ENCODE measurements around the gene FAM50B.

DNA sequence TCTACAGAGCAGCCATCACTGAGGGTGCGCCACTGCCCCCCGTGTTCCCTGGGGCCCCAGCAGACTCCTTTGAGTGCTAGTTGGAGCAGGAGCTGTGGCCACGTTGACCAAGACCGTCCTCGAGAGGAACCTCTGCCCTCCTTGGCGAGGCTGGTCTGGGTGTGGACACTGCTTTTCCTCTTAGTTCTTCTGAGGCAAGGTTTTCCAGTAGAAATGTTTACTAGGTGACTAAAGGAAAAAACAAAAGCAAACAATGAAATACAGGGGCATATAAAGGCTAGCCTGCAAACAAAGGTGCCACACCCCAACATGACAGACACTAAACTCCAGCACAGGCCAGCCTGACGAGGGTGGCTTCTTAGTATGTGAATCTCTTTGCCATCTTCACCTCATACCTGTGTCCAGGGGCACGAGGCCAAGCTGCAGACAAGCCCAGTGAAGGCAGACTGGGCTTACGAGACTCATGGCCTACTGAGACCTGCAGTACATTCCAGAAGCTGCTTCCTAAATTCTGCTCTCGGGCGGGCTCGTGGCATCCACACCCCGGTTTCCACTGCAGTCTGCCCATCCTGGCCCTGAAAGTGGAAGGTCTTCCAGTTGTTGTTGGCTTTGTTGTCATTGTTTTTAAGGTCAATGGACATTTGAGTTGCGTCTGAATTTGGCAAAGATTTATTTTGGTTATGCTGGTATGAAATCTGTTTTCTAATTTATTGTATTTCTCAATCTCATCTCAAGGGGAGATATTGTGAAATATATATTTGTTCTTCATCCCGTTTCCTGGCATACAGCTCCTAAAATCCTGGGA lies 39.2 kb downstream of the FAM50B start:
- TF ChIP-seq CTCF (conservative IDR thresholded peaks at IDR 0.05): no peak
- TF ChIP-seq ZFX (IDR thresholded peaks at IDR 0.05): no peak
